Measurements from ENCODE around the gene CYP4V2. TPM values are rescaled to one million over a fixed set of nuclear protein-coding genes. Genes with fewer than 3 reads are reported as not detected.

Gene CYP4V2
- total RNA-seq, 1 donor from 2014 or later, result 14.1 TPM

DNA sequence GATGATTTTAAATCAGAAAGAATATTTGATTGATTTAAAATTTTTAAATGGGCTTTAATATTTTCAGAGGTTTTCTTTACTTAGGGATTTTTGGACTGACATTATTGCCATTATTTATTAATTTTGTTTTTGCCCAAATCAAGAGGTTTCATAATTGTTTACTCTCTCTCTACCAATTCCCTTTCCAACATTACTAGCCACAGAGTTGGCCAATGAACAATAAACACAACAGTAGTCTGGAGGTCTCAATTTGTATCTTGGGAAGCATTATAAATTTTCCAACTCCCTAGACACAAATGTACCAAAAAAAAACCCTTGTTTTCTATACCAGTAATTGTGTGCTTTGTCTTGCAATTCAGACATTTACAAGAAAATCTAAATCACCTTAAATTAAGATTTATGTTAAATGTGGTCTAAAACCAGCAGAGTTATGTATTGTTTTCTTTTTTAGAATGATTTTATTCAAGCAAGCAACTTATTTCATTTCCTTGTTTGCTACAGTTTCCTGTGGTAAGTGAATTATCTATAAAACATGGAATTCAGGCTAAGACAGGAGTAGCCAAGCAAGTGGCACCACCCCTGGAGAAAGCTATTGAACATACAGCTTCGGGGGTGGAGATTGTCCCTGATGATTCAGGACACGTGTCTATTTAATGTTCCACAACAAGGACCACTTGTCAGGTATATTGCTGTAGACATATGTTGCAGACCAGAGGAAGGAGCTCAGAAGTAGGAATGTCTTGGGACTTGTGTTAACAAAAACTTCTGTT lies 36.6 kb downstream of the CYP4V2 start:
- H3K36me3 Mint-ChIP-seq (ENCODE audit: unreplicated experiment), result peaks cover 3% of the 10 kb centered on the region
- TF ChIP-seq, protein P1, sequence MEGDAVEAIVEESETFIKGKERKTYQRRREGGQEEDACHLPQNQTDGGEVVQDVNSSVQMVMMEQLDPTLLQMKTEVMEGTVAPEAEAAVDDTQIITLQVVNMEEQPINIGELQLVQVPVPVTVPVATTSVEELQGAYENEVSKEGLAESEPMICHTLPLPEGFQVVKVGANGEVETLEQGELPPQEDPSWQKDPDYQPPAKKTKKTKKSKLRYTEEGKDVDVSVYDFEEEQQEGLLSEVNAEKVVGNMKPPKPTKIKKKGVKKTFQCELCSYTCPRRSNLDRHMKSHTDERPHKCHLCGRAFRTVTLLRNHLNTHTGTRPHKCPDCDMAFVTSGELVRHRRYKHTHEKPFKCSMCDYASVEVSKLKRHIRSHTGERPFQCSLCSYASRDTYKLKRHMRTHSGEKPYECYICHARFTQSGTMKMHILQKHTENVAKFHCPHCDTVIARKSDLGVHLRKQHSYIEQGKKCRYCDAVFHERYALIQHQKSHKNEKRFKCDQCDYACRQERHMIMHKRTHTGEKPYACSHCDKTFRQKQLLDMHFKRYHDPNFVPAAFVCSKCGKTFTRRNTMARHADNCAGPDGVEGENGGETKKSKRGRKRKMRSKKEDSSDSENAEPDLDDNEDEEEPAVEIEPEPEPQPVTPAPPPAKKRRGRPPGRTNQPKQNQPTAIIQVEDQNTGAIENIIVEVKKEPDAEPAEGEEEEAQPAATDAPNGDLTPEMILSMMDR (IDR thresholded peaks at IDR 0.05), result no peak

DNA sequence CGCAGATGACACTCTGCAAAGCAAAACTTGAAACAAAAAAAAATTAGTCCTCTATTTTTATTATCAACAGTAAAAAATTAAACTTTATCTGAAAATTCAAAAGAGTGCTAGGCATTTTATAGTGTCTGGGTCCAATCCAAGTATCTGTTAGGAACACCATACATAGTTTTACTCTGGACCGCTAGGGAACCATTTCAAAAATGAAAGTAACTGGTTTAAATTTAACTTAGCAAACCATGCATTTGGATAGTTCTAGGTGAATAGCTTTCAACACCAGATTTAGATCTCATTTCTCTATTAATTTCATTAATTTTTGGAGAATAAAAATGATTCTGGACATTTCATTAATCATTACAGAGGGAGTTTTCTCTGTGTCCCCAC lies 37.1 kb downstream of the CYP4V2 start:
- Mint-ChIP-seq H3K4me1 (ENCODE audit: unreplicated experiment) (peaks cover 17% of the 10 kb centered on the region), H3K4me3 (ENCODE audit: unreplicated experiment) (no peak overlapping the region), H3K36me3 (ENCODE audit: unreplicated experiment) (peaks cover 3% of the 10 kb centered on the region), H3K27ac (ENCODE audit: unreplicated experiment) (no peak overlapping the region), H3K27me3 (ENCODE audit: unreplicated experiment) (no peaks in the 10 kb centered on the region), H3K9me3 (ENCODE audit: unreplicated experiment) (peaks cover 15% of the 10 kb centered on the region)
- TF ChIP-seq, protein P1 (IDR thresholded peaks at IDR 0.05), result no peak
- DNase-seq (ENCODE audit: extremely low spot score, unreplicated experiment), result no peak

More for the DNA sequence above, 36.6 kb downstream of the CYP4V2 start:
- peaks cover 15% of the 10 kb centered on the region for H3K9me3 Mint-ChIP-seq (ENCODE audit: unreplicated experiment)
- H3K27me3 Mint-ChIP-seq (ENCODE audit: unreplicated experiment), result no peaks in the 10 kb centered on the region
- no peak for DNase-seq (ENCODE audit: extremely low spot score, unreplicated experiment)
- H3K4me1 Mint-ChIP-seq (ENCODE audit: unreplicated experiment), result peaks cover 17% of the 10 kb centered on the region
- no peak overlapping the region for H3K4me3 Mint-ChIP-seq (ENCODE audit: unreplicated experiment)
- no peak overlapping the region for H3K27ac Mint-ChIP-seq (ENCODE audit: unreplicated experiment)

DNA sequence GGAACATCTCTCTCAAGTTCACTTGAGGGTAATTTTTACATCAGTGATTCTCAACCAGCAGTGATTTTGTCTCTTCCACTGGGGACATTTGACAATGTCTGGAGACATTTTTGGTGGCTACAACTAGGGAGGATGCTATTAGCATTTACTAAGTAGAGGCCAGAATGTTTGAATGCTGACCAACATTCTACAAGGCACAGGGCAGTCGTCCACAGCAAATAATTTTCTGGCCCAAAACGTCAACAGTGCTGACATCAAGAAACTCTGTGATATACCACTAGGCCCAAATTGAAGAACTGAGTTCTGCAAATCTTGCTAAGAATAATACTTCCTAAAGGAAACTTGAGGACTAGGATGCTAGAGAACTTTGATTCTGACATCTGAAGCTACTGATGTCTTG lies 43.0 kb downstream of the CYP4V2 start:
- Mint-ChIP-seq H3K4me1 (ENCODE audit: unreplicated experiment) (no peaks in the 10 kb centered on the region), H3K4me3 (ENCODE audit: unreplicated experiment) (no peak overlapping the region), H3K27ac (ENCODE audit: unreplicated experiment) (no peak overlapping the region), H3K36me3 (ENCODE audit: unreplicated experiment) (no peaks in the 10 kb centered on the region), H3K9me3 (ENCODE audit: unreplicated experiment) (no peaks in the 10 kb centered on the region), H3K27me3 (ENCODE audit: unreplicated experiment) (no peaks in the 10 kb centered on the region)
- TF ChIP-seq, protein P1 (IDR thresholded peaks at IDR 0.05), result no peak
- no peak for DNase-seq (ENCODE audit: extremely low spot score, unreplicated experiment)

DNA sequence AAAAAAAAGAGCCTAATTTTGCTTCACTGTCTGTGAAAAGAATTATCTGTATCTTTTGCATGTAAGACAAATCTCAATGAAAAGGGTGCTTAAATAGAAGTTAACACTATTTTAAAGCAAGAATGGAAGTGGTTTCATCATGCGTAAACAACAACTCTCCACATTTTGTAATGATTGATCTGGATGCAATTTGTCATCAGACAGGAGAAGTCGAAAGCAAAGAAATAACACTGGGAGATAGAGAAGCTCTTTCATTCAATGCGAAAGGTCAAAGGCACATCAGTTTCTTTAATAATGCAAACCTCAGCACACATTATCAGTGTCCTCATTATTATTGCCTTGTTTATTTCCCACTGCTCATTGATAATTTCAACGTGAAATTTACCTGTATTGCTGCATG lies 44.8 kb downstream of the CYP4V2 start:
- TF ChIP-seq, protein P1 (IDR thresholded peaks at IDR 0.05), result no peak
- H3K9me3 Mint-ChIP-seq (ENCODE audit: unreplicated experiment), result no peaks in the 10 kb centered on the region
- no peaks in the 10 kb centered on the region for H3K27me3 Mint-ChIP-seq (ENCODE audit: unreplicated experiment)
- DNase-seq (ENCODE audit: extremely low spot score, unreplicated experiment), result no peak
- no peaks in the 10 kb centered on the region for H3K36me3 Mint-ChIP-seq (ENCODE audit: unreplicated experiment)
- no peaks in the 10 kb centered on the region for H3K4me1 Mint-ChIP-seq (ENCODE audit: unreplicated experiment)
- no peak overlapping the region for H3K27ac Mint-ChIP-seq (ENCODE audit: unreplicated experiment)
- H3K4me3 Mint-ChIP-seq (ENCODE audit: unreplicated experiment), result no peak overlapping the region

DNA sequence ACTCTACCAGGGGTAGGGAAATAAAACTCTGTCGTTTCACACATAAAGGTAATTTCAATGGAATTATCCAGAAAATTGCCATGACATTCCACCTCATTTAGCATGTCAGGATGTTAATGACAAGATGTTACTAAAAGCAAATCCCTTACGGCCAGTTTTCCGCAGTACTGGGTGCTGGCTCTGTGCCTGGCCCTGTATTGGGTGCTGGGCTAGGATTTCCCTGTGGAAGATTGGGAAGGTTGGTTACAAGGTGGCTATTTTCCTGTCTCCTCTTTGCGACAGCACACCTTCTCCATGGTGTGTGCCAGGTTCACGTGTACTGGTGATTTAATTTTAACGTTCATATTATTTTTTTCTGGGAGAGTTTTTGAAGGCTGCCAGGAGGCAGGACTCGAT lies 49.1 kb downstream of the CYP4V2 start:
- TF ChIP-seq, protein P1 (IDR thresholded peaks at IDR 0.05), result no peak
- DNase-seq (ENCODE audit: extremely low spot score, unreplicated experiment), result no peak
- no peaks in the 10 kb centered on the region for H3K9me3 Mint-ChIP-seq (ENCODE audit: unreplicated experiment)
- H3K27ac Mint-ChIP-seq (ENCODE audit: unreplicated experiment), result no peak overlapping the region
- H3K27me3 Mint-ChIP-seq (ENCODE audit: unreplicated experiment), result no peaks in the 10 kb centered on the region
- no peaks in the 10 kb centered on the region for H3K36me3 Mint-ChIP-seq (ENCODE audit: unreplicated experiment)
- no peak overlapping the region for H3K4me3 Mint-ChIP-seq (ENCODE audit: unreplicated experiment)
- H3K4me1 Mint-ChIP-seq (ENCODE audit: unreplicated experiment), result no peaks in the 10 kb centered on the region

Data from osteocyte (in vitro differentiated cells).